ENCODE measurements around the gene TTYH1. TPM values are rescaled to one million over a fixed set of nuclear protein-coding genes. Genes with fewer than 3 reads are reported as not detected.

Gene TTYH1
- total RNA-seq, 1 donor from 2014 or later = 1.5 TPM

Other genes starting within 250 kb of the TTYH1 start
- 0.91 TPM for gene TMC4, start 242.3 kb upstream of the TTYH1 start, total RNA-seq
- gene MBOAT7, start 225.9 kb upstream of the TTYH1 start, total RNA-seq = 12.7 TPM
- gene TSEN34, start 224.2 kb upstream of the TTYH1 start, total RNA-seq = 14.3 TPM
- 651 TPM for gene RPS9, start 214.6 kb upstream of the TTYH1 start, total RNA-seq
- gene LILRB3, start 192.5 kb upstream of the TTYH1 start, total RNA-seq = 3.6 TPM
- gene LILRA6, start 172.7 kb upstream of the TTYH1 start, total RNA-seq = 1.8 TPM
- gene LILRB5, start 158.2 kb upstream of the TTYH1 start, total RNA-seq = 7.7 TPM
- gene LILRB2, start 134.4 kb upstream of the TTYH1 start, total RNA-seq = 1.8 TPM
- gene LILRA5, start 102.3 kb upstream of the TTYH1 start, total RNA-seq = 1.3 TPM
- not detected for gene LILRA4, start 76.3 kb upstream of the TTYH1 start, total RNA-seq
- 6.3 TPM for gene LAIR1, start 50.5 kb upstream of the TTYH1 start, total RNA-seq
- gene LENG8, start 33.7 kb downstream of the TTYH1 start, total RNA-seq = 56.0 TPM
- 1.1 TPM for gene LENG9, start 48.3 kb downstream of the TTYH1 start, total RNA-seq
- gene CDC42EP5, start 57.8 kb downstream of the TTYH1 start, total RNA-seq = 11.6 TPM
- not detected for gene LAIR2, start 87.4 kb downstream of the TTYH1 start, total RNA-seq
- 1.7 TPM for gene LILRA2, start 158.3 kb downstream of the TTYH1 start, total RNA-seq
- gene LILRA1, start 178.2 kb downstream of the TTYH1 start, total RNA-seq = 0.48 TPM
- 1.7 TPM for gene LILRB1, start 215.0 kb downstream of the TTYH1 start, total RNA-seq
- gene LILRB4, start 247.5 kb downstream of the TTYH1 start, total RNA-seq = 3.8 TPM

All from Right ventricle myocardium superior (tissue), 1 donor.